Left lung (tissue), 10 donors: ENCODE measurements around the gene MUSTN1. TPM values are rescaled to one million over a fixed set of nuclear protein-coding genes. Genes with fewer than 3 reads are reported as not detected.

ENCODE experiments used
- ATAC-seq: fragments of 200-7000 bp; cut with Tn5 transposase; one replicate; pipeline ENCODE4 v1.9.1; 2020; ENCODE audit warnings: moderate library complexity
- DNase-seq, 4 donors: peaks; one replicate each; pipeline ENCODE4 v3.0.0-alpha.2; 2013 to 2020
- H3K27ac ChIP-seq, 2 donors: fragments of 200-600 bp; sonication (generic) in 1 of 2; one replicate each; pipeline versions ENCODE4 v1.5.0 to v1.8.0; 2020 to 2021
- H3K27me3 ChIP-seq, 2 donors: fragments of 200-600 bp; sonication (generic) in 1 of 2; one replicate each; pipeline versions ENCODE4 v1.5.0 to v1.8.0; 2020 to 2021
- H3K36me3 ChIP-seq, 2 donors: fragments of 200-600 bp; sonication (generic) in 1 of 2; one replicate each; pipeline versions ENCODE4 v1.5.0 to v1.8.0; 2020 to 2021
- H3K4me1 ChIP-seq, 2 donors: fragments of 200-600 bp; one replicate each; pipeline ENCODE4 v1.8.0; 2021
- H3K4me3 ChIP-seq, 2 donors: fragments of 200-600 bp; sonication (generic) in 1 of 2; one replicate each; pipeline versions ENCODE4 v1.5.0 to v1.8.0; 2020 to 2021; ENCODE audit warnings: mild to moderate bottlenecking in 1 of 2
- H3K9me3 ChIP-seq, 2 donors: fragments of 200-600 bp; sonication (generic) in 1 of 2; one replicate each; pipeline versions ENCODE4 v1.5.0 to v1.8.0; 2020 to 2021
- CTCF ChIP-seq, 2 donors: fragments of 200-600 bp; sonication (generic) in 1 of 2; IDR thresholded peaks; one replicate each; pipeline versions ENCODE4 v1.5.0 to v1.8.0; 2021; ENCODE audit warnings: antibody characterized with exemption in 2 of 2
- intact Hi-C, 2 donors: fragments of 100-400 bp; cut with DNase I; formaldehyde crosslinking; loops; one replicate each; pipeline versions ENCODE4 v1.11.2 to v1.14.2; 2022
- polyA plus RNA-seq, 6 donors: library from polyadenylated mRNA; unstranded; fragments of 120-200 nt; gene quantifications; one replicate each; pipeline ENCODE4 v1.2.1, GENCODE V29; 2013; ENCODE audit not compliant: insufficient read length in 6 of 6
- total RNA-seq, 2 donors: library from RNA; stranded (reverse); fragmentation: NEBNext Ultra II Directional; extraction: Animal tissue kit (Norgen Biotek cat#: 25700); gene quantifications; one replicate each; pipeline ENCODE4 v1.2.1, GENCODE V29; 2021
- donor health status: DM: no; HTN: yes; CAD: no.
- donor health status: DM: no; HTN: no; CAD: no.

The MUSTN1 gene
- total and polyA plus RNA-seq, 8 donors = 0.34 to 7.5 (median 1.1) TPM; not detected in 1

- Histone ChIP-seq H3K27me3 (no peaks in the 10 kb centered on the region), H3K4me1 (peaks cover 4 to 25% of the 10 kb centered on the region in 2 donors), H3K4me3 (no peak overlapping the region), H3K27ac (no peak overlapping the region), H3K9me3 (no peaks in the 10 kb centered on the region), H3K36me3 (peaks cover 0 to 70% of the 10 kb centered on the region in 2 donors)
- intact Hi-C loops = loop anchor here in 1 of 2 donors (10.0 kb wide), 1 partner anchor 235 kb away; no protein-coding TSS in a partner anchor
- no peak for DNase-seq
- TF ChIP-seq CTCF (IDR thresholded peaks at IDR 0.05) = no peak
- no peak for ATAC-seq
These were observed 5.2 kb upstream of the MUSTN1 start for GRCh38 chr3:52839892-52840545.

- TF ChIP-seq CTCF (IDR thresholded peaks at IDR 0.05) = no peak
- Histone ChIP-seq H3K4me3 (no peak overlapping the region), H3K4me1 (peaks cover 0 to 18% of the 10 kb centered on the region in 2 donors), H3K9me3 (no peaks in the 10 kb centered on the region), H3K27ac (no peak overlapping the region), H3K36me3 (peaks cover 0 to 74% of the 10 kb centered on the region in 2 donors), H3K27me3 (no peaks in the 10 kb centered on the region)
- intact Hi-C loops = no loop called here
- peak in 1 of 4 donors; percentile 25 for DNase-seq
- ATAC-seq = no peak
These were observed 4.4 kb upstream of the MUSTN1 start for GRCh38 chr3:52839268-52839575.

- no peak for DNase-seq
These were observed 3.9 kb upstream of the MUSTN1 start for GRCh38 chr3:52838561-52839267.

GRCh38 chr3:52836986-52837385 is 2.2 kb upstream of the MUSTN1 start:
- Histone ChIP-seq H3K27ac (no peak overlapping the region), H3K36me3 (peaks cover 0 to 85% of the 10 kb centered on the region in 2 donors)
- TF ChIP-seq CTCF (IDR thresholded peaks at IDR 0.05) = no peak

More at GRCh38 chr3:52838561-52839267, 3.9 kb upstream of the MUSTN1 start:
- no peak for ATAC-seq
- Histone ChIP-seq H3K36me3 (peaks cover 0 to 76% of the 10 kb centered on the region in 2 donors), H3K27ac (no peak overlapping the region), H3K4me1 (peaks cover 0 to 12% of the 10 kb centered on the region in 2 donors), H3K9me3 (no peaks in the 10 kb centered on the region), H3K4me3 (no peak overlapping the region), H3K27me3 (no peaks in the 10 kb centered on the region)
- intact Hi-C loops = no loop called here
- no peak for TF ChIP-seq CTCF (IDR thresholded peaks at IDR 0.05)

GRCh38 chr3:52836471-52836845 is 1.6 kb upstream of the MUSTN1 start:
- Histone ChIP-seq H3K4me1 (peaks cover 0 to 3% of the 10 kb centered on the region in 2 donors), H3K36me3 (peaks cover 0 to 80% of the 10 kb centered on the region in 2 donors), H3K4me3 (no peak overlapping the region), H3K27ac (no peak overlapping the region), H3K9me3 (no peaks in the 10 kb centered on the region), H3K27me3 (no peaks in the 10 kb centered on the region)
- intact Hi-C loops = no loop called here
- TF ChIP-seq CTCF (IDR thresholded peaks at IDR 0.05) = no peak
- ATAC-seq = no peak
- no peak for DNase-seq

More at GRCh38 chr3:52836986-52837385, 2.2 kb upstream of the MUSTN1 start:
- H3K9me3 ChIP-seq = no peaks in the 10 kb centered on the region
- peak in 1 of 4 donors; percentile 21 for DNase-seq
- H3K27me3 ChIP-seq = no peaks in the 10 kb centered on the region
- H3K4me3 ChIP-seq = no peak overlapping the region
- no peak for ATAC-seq
- no peaks in the 10 kb centered on the region for H3K4me1 ChIP-seq
- intact Hi-C loops = no loop called here
